ENCODE results near the gene CFAP298. TPM values are rescaled to one million over a fixed set of nuclear protein-coding genes. Genes with fewer than 3 reads are reported as not detected.

CFAP298 gene
- polyA plus RNA-seq, 1 of the 3 experiments (the other 2 are of a cell fraction) = 57.8 TPM

DNA sequence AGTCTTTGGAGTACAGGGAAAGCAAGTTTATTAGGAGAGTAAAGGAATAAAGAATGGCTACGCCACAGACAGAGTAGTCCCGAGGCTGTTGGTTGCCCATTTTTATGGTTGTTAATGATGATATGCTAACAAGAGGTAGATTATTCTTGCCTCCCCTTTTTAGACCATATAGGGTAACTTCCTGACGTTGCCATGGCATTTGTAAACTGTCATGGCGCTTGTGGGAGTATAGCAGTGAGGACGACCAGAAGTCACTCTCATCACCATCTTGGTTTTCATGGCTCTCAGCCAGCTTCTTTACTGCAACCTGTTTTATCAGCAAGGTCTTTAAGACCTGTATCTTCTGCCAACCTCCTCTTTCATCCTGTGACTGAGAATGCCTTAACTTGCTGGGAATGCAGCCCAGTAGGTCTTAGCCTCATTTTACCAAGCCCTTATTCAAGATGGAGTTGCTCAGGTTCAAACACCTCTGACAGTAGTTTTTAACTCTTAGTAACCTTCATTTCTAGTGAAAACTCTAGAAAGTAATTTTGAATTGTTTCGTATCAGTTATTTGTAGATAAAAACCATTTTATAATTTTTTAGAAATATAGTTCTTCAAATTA is 53.1 kb downstream of the CFAP298 start:
- Histone ChIP-seq H3K9me2 (no peaks in the 10 kb centered on the region), H3K9ac (no peak overlapping the region), H3K27ac (ENCODE audit: low read depth in 2 of 2, low read length in 1 of 2) (no peak overlapping the region), H2AFZ (ENCODE audit: low read depth) (no peak overlapping the region), H4K20me1 (ENCODE audit: insufficient read depth) (no peaks in the 10 kb centered on the region), H3K27me3 (ENCODE audit: insufficient read depth) (no peaks in the 10 kb centered on the region), H3F3A (replicated peaks; ENCODE audit: insufficient read depth) (no peaks in the 10 kb centered on the region), H3K9me3 (no peaks in the 10 kb centered on the region), H3K4me2 (no peak overlapping the region), H3K4me1 (ENCODE audit: control insufficient read depth in 1 of 2, insufficient read depth in 2 of 2, low read depth in 1 of 2, low read length in 1 of 2) (no peaks in the 10 kb centered on the region), H3K36me3 (replicated peaks in 1 of 2; ENCODE audit: control insufficient read depth in 1 of 2, insufficient read depth in 2 of 2, low read length in 1 of 2) (no peaks in the 10 kb centered on the region), H3K4me3 (ENCODE audit: low read depth in 2 of 2, low read length in 1 of 2) (no peak overlapping the region), H3K79me2 (ENCODE audit: insufficient read depth) (no peaks in the 10 kb centered on the region)
- CTCF ChIA-PET = interaction anchor here (2.3 kb wide), 1 partner anchor 42 kb away, joined by 6 read pairs; no protein-coding TSS in a partner anchor
- no peak for DNase-seq
- POLR2A ChIA-PET = interaction anchor here (0.6 kb wide), 1 partner anchor 218 kb away, joined by 3 read pairs; no protein-coding TSS in a partner anchor
- 87% methylated on average over 6 of the region's 6 CpGs for WGBS (ENCODE audit: low lambda C conversion rate)
- TF ChIP-seq, protein P1, sequence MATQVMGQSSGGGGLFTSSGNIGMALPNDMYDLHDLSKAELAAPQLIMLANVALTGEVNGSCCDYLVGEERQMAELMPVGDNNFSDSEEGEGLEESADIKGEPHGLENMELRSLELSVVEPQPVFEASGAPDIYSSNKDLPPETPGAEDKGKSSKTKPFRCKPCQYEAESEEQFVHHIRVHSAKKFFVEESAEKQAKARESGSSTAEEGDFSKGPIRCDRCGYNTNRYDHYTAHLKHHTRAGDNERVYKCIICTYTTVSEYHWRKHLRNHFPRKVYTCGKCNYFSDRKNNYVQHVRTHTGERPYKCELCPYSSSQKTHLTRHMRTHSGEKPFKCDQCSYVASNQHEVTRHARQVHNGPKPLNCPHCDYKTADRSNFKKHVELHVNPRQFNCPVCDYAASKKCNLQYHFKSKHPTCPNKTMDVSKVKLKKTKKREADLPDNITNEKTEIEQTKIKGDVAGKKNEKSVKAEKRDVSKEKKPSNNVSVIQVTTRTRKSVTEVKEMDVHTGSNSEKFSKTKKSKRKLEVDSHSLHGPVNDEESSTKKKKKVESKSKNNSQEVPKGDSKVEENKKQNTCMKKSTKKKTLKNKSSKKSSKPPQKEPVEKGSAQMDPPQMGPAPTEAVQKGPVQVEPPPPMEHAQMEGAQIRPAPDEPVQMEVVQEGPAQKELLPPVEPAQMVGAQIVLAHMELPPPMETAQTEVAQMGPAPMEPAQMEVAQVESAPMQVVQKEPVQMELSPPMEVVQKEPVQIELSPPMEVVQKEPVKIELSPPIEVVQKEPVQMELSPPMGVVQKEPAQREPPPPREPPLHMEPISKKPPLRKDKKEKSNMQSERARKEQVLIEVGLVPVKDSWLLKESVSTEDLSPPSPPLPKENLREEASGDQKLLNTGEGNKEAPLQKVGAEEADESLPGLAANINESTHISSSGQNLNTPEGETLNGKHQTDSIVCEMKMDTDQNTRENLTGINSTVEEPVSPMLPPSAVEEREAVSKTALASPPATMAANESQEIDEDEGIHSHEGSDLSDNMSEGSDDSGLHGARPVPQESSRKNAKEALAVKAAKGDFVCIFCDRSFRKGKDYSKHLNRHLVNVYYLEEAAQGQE (IDR thresholded peaks at IDR 0.05; ENCODE audit: low read depth, low read length) = no peak
- TF ChIP-seq EZH2phosphoT487 (IDR thresholded peaks at IDR 0.05; ENCODE audit: borderline replicate concordance, low read depth) (no peak), GATA2 (CRISPR knock-in tag; IDR thresholded peaks at IDR 0.05) (no peak)
- TF ChIP-seq, protein P2, sequence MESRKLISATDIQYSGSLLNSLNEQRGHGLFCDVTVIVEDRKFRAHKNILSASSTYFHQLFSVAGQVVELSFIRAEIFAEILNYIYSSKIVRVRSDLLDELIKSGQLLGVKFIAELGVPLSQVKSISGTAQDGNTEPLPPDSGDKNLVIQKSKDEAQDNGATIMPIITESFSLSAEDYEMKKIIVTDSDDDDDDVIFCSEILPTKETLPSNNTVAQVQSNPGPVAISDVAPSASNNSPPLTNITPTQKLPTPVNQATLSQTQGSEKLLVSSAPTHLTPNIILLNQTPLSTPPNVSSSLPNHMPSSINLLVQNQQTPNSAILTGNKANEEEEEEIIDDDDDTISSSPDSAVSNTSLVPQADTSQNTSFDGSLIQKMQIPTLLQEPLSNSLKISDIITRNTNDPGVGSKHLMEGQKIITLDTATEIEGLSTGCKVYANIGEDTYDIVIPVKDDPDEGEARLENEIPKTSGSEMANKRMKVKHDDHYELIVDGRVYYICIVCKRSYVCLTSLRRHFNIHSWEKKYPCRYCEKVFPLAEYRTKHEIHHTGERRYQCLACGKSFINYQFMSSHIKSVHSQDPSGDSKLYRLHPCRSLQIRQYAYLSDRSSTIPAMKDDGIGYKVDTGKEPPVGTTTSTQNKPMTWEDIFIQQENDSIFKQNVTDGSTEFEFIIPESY (IDR thresholded peaks at IDR 0.05; ENCODE audit: borderline replicate concordance, low read depth) = no peak

DNA sequence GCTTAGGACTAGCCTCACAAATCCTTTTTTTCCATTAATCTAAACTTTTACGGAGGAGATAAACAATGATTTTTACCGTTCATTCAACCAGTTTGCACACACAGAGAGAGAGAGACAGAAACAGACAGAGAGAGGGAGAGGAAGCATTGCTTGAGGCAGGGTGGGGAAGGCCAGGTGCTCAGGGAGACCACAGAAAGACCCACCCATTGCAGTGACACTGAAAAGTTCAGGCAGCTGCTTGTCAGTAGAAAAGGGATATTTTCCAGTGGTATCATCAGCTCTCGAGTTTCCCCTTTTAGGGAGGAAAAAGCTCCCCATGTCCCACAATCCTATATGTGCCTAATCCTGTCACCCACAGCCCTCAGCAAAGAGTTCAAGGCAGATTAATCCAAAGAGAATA is 54.1 kb downstream of the CFAP298 start:
- H3K4me2 ChIP-seq = no peak overlapping the region
- ChIA-PET CTCF (no interaction called here), POLR2A (no interaction called here)
- H3K9me3 ChIP-seq = no peaks in the 10 kb centered on the region
- no peaks in the 10 kb centered on the region for H3K79me2 ChIP-seq (ENCODE audit: insufficient read depth)
- TF ChIP-seq, protein P3, sequence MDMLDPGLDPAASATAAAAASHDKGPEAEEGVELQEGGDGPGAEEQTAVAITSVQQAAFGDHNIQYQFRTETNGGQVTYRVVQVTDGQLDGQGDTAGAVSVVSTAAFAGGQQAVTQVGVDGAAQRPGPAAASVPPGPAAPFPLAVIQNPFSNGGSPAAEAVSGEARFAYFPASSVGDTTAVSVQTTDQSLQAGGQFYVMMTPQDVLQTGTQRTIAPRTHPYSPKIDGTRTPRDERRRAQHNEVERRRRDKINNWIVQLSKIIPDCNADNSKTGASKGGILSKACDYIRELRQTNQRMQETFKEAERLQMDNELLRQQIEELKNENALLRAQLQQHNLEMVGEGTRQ (IDR thresholded peaks at IDR 0.05; ENCODE audit: borderline replicate concordance, low read depth, low read length) = no peak
- TF ChIP-seq SIN3A (IDR thresholded peaks at IDR 0.05; ENCODE audit: borderline replicate concordance, low read depth, low read length) = no peak
- TF ChIP-seq TEAD4 (IDR thresholded peaks at IDR 0.05; ENCODE audit: borderline replicate concordance, insufficient read depth) = no peak
- TF ChIP-seq CHD2 (IDR thresholded peaks at IDR 0.05; ENCODE audit: low read length, partially characterized antibody) = no peak
- TF ChIP-seq, protein P4, sequence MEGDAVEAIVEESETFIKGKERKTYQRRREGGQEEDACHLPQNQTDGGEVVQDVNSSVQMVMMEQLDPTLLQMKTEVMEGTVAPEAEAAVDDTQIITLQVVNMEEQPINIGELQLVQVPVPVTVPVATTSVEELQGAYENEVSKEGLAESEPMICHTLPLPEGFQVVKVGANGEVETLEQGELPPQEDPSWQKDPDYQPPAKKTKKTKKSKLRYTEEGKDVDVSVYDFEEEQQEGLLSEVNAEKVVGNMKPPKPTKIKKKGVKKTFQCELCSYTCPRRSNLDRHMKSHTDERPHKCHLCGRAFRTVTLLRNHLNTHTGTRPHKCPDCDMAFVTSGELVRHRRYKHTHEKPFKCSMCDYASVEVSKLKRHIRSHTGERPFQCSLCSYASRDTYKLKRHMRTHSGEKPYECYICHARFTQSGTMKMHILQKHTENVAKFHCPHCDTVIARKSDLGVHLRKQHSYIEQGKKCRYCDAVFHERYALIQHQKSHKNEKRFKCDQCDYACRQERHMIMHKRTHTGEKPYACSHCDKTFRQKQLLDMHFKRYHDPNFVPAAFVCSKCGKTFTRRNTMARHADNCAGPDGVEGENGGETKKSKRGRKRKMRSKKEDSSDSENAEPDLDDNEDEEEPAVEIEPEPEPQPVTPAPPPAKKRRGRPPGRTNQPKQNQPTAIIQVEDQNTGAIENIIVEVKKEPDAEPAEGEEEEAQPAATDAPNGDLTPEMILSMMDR (IDR thresholded peaks at IDR 0.05) = no peak
- no peak for TF ChIP-seq SMC3 (IDR thresholded peaks at IDR 0.05; ENCODE audit: low read depth, low read length)
- TF ChIP-seq, protein P5, sequence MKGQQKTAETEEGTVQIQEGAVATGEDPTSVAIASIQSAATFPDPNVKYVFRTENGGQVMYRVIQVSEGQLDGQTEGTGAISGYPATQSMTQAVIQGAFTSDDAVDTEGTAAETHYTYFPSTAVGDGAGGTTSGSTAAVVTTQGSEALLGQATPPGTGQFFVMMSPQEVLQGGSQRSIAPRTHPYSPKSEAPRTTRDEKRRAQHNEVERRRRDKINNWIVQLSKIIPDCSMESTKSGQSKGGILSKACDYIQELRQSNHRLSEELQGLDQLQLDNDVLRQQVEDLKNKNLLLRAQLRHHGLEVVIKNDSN (IDR thresholded peaks at IDR 0.05; ENCODE audit: borderline replicate concordance, low read depth) = no peak
- no peak for TF ChIP-seq NFIC (IDR thresholded peaks at IDR 0.05; ENCODE audit: borderline replicate concordance)
- no peak overlapping the region for H2AFZ ChIP-seq (ENCODE audit: low read depth)
- 90% methylated on average over 2 of the region's 3 CpGs for WGBS (ENCODE audit: low lambda C conversion rate)
- no peak overlapping the region for H3K4me3 ChIP-seq (ENCODE audit: low read depth in 2 of 2, low read length in 1 of 2)
- no peaks in the 10 kb centered on the region for H3K36me3 ChIP-seq (replicated peaks in 1 of 2; ENCODE audit: control insufficient read depth in 1 of 2, insufficient read depth in 2 of 2, low read length in 1 of 2)
- H3K9ac ChIP-seq = no peak overlapping the region
- no peaks in the 10 kb centered on the region for H4K20me1 ChIP-seq (ENCODE audit: insufficient read depth)
- no peak overlapping the region for H3K27ac ChIP-seq (ENCODE audit: low read depth in 2 of 2, low read length in 1 of 2)
- H3K27me3 ChIP-seq (ENCODE audit: insufficient read depth) = no peaks in the 10 kb centered on the region
- no peak for DNase-seq
- H3K9me2 ChIP-seq = no peaks in the 10 kb centered on the region
- H3K4me1 ChIP-seq (ENCODE audit: control insufficient read depth in 1 of 2, insufficient read depth in 2 of 2, low read depth in 1 of 2, low read length in 1 of 2) = no peaks in the 10 kb centered on the region
- no peaks in the 10 kb centered on the region for H3F3A ChIP-seq (replicated peaks; ENCODE audit: insufficient read depth)

All from SK-N-SH (cell line).